Central memory CD4-positive, alpha-beta T cell (primary cell): ENCODE measurements around the gene SERPINA6.
"Not testable (repeated sequence)": the region's sequence is repeated elsewhere in the genome, so short reads cannot be mapped to it uniquely, and the experiment has no call there.

Experiments
- DNase-seq: peaks from one replicate; pipeline ENCODE4 v3.0.0; 2022
- total RNA-seq, 3 experiments: gene quantifications; one replicate each; lab custom pipeline; 2026; lab: John Stamatoyannopoulos, UW

The SERPINA6 gene
- total RNA-seq = 0 reads per million in 3 experiments

GRCh38 chr14:94322648-94323570 lies at the start of gene SERPINA6:
Gene SERPINA6 (minus strand): TSS chr14:94323336. CDS start chr14:94314648, 8,688 bp downstream.
- no peak for DNase-seq

GRCh38 chr14:94372021-94372605 lies 49.0 kb upstream of the SERPINA6 start:
- no peak for DNase-seq

GRCh38 chr14:94370524-94370910 lies 47.4 kb upstream of the SERPINA6 start:
- no peak for DNase-seq

- not testable (repeated sequence) for DNase-seq
Measured at GRCh38 chr14:94369766-94370523, 46.8 kb upstream of the SERPINA6 start.

GRCh38 chr14:94368956-94369355 lies 45.8 kb upstream of the SERPINA6 start:
- no peak for DNase-seq

GRCh38 chr14:94368243-94368590 lies 45.1 kb upstream of the SERPINA6 start:
- no peak for DNase-seq

GRCh38 chr14:94367347-94368242 lies 44.5 kb upstream of the SERPINA6 start:
- no peak for DNase-seq

GRCh38 chr14:94366146-94366915 lies 43.2 kb upstream of the SERPINA6 start, which contains the start of gene SERPINA2:
Gene SERPINA2 (minus strand): TSS chr14:94366698.
- no peak for DNase-seq

- DNase-seq = no peak
Measured at GRCh38 chr14:94365624-94366023, 42.5 kb upstream of the SERPINA6 start.

GRCh38 chr14:94364964-94365363 lies 41.8 kb upstream of the SERPINA6 start:
- no peak for DNase-seq

GRCh38 chr14:94364037-94364436 lies 40.9 kb upstream of the SERPINA6 start:
- DNase-seq = no peak

- DNase-seq = no peak
Measured at GRCh38 chr14:94363151-94363624, 40.1 kb upstream of the SERPINA6 start.

- DNase-seq = no peak
Measured at GRCh38 chr14:94362614-94363133, 39.5 kb upstream of the SERPINA6 start.

- DNase-seq = no peak
Measured at GRCh38 chr14:94361682-94362081, 38.5 kb upstream of the SERPINA6 start.

- DNase-seq = no peak
Measured at GRCh38 chr14:94360945-94361565, 37.9 kb upstream of the SERPINA6 start.

- DNase-seq = no peak
Measured at GRCh38 chr14:94357166-94357565, 34.0 kb upstream of the SERPINA6 start.

- no peak for DNase-seq
Measured at GRCh38 chr14:94356379-94357056, 33.4 kb upstream of the SERPINA6 start.

GRCh38 chr14:94355191-94355794 lies 32.2 kb upstream of the SERPINA6 start:
- no peak for DNase-seq

GRCh38 chr14:94354638-94355185 lies 31.6 kb upstream of the SERPINA6 start:
- no peak for DNase-seq
